Measurements from ENCODE around the gene PANK1. TPM values are rescaled to one million over a fixed set of nuclear protein-coding genes. Genes with fewer than 3 reads are reported as not detected.

Gene PANK1
- total and polyA plus RNA-seq, 2 donors: 3.7 to 6.5 TPM

DNA sequence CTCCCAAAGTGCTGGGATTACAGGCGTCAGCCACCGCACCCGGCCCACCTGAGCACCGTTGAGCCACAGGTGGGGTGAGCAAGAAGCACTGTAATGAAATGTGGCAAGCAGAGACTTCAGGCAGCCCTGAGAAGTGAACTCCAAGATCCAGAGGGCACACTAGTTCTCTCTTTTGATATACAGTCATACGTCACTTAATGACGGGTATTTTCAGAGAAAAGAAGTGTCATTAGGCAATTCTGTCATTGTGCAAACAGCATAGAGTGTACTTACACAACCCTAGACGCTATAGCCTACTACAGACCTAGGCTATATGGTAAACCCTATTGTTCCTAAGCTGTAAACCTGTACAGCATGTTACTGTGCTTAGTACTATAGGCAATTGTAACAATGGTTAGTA lies 7.9 kb downstream of the PANK1 start:
- Histone ChIP-seq H3K36me3 (ENCODE audit: control insufficient read depth in 2 of 2, insufficient read depth in 2 of 2, low read length in 1 of 2) (no peaks in the 10 kb centered on the region), H3K4me1 (ENCODE audit: control insufficient read depth in 2 of 2, insufficient read depth in 2 of 2, low read length in 2 of 2) (no peaks in the 10 kb centered on the region), H3K27ac (ENCODE audit: low read depth in 1 of 2, low read length in 1 of 2) (no peak overlapping the region), H3K27me3 (ENCODE audit: control insufficient read depth in 2 of 2, insufficient read depth in 1 of 2, low read length in 1 of 2) (no peaks in the 10 kb centered on the region), H3K4me3 (ENCODE audit: low read length in 2 of 2) (no peak overlapping the region), H3K9me3 (ENCODE audit: control insufficient read depth in 2 of 2, insufficient read depth in 1 of 2, low read length in 1 of 2) (no peaks in the 10 kb centered on the region)
- 97% methylated on average over 7 of the region's 7 CpGs for WGBS
- no peak for DNase-seq (ENCODE audit: low read depth in 6 of 9, low spot score in 9 of 9)

DNA sequence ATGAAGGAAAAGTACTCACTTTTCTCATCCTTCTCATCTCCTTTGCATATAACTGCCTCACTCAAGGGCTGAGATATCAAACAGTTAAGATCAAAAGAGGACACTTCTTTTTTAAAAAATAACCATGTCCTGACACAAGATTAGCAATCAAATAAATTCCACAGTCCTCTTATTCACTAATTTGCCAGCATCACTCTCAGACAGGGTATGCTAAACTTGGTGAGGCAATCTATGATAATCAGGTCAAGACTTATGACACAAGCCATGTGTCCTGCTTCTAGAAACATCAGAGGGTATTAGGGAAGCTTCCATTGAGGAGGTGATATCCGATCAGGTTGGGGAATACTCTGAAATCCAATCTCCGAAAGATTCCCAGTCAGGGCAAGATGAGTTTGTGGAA lies 10.4 kb downstream of the PANK1 start:
- 97% methylated on average over 2 of the region's 2 CpGs for WGBS
- DNase-seq (ENCODE audit: low read depth in 6 of 9, low spot score in 9 of 9): no peak
- no peak overlapping the region for H3K27ac ChIP-seq (ENCODE audit: low read depth in 1 of 2, low read length in 1 of 2)
- H3K9me3 ChIP-seq (ENCODE audit: control insufficient read depth in 2 of 2, insufficient read depth in 1 of 2, low read length in 1 of 2): no peaks in the 10 kb centered on the region
- H3K4me1 ChIP-seq (ENCODE audit: control insufficient read depth in 2 of 2, insufficient read depth in 2 of 2, low read length in 2 of 2): no peaks in the 10 kb centered on the region
- H3K4me3 ChIP-seq (ENCODE audit: low read length in 2 of 2): no peak overlapping the region
- H3K27me3 ChIP-seq (ENCODE audit: control insufficient read depth in 2 of 2, insufficient read depth in 1 of 2, low read length in 1 of 2): no peaks in the 10 kb centered on the region
- no peaks in the 10 kb centered on the region for H3K36me3 ChIP-seq (ENCODE audit: control insufficient read depth in 2 of 2, insufficient read depth in 2 of 2, low read length in 1 of 2)

- no peak for DNase-seq (ENCODE audit: low read depth in 6 of 9, low spot score in 9 of 9)
- no peaks in the 10 kb centered on the region for H3K4me1 ChIP-seq (ENCODE audit: control insufficient read depth in 2 of 2, insufficient read depth in 2 of 2, low read length in 2 of 2)
- H3K27ac ChIP-seq (ENCODE audit: low read depth in 1 of 2, low read length in 1 of 2): no peak overlapping the region
- no peaks in the 10 kb centered on the region for H3K36me3 ChIP-seq (ENCODE audit: control insufficient read depth in 2 of 2, insufficient read depth in 2 of 2, low read length in 1 of 2)
- H3K9me3 ChIP-seq (ENCODE audit: control insufficient read depth in 2 of 2, insufficient read depth in 1 of 2, low read length in 1 of 2): no peaks in the 10 kb centered on the region
- no peaks in the 10 kb centered on the region for H3K27me3 ChIP-seq (ENCODE audit: control insufficient read depth in 2 of 2, insufficient read depth in 1 of 2, low read length in 1 of 2)
- no peak overlapping the region for H3K4me3 ChIP-seq (ENCODE audit: low read length in 2 of 2)
Measured at GRCh38 chr10:89633484-89633883, 11.6 kb downstream of the PANK1 start.

- 97% methylated on average over 1 of the region's 1 CpG for WGBS
- Histone ChIP-seq H3K4me3 (ENCODE audit: low read length in 2 of 2) (no peak overlapping the region), H3K36me3 (ENCODE audit: control insufficient read depth in 2 of 2, insufficient read depth in 2 of 2, low read length in 1 of 2) (no peaks in the 10 kb centered on the region), H3K27me3 (ENCODE audit: control insufficient read depth in 2 of 2, insufficient read depth in 1 of 2, low read length in 1 of 2) (no peaks in the 10 kb centered on the region), H3K9me3 (ENCODE audit: control insufficient read depth in 2 of 2, insufficient read depth in 1 of 2, low read length in 1 of 2) (no peaks in the 10 kb centered on the region), H3K27ac (ENCODE audit: low read depth in 1 of 2, low read length in 1 of 2) (no peak overlapping the region), H3K4me1 (ENCODE audit: control insufficient read depth in 2 of 2, insufficient read depth in 2 of 2, low read length in 2 of 2) (no peaks in the 10 kb centered on the region)
- DNase-seq (ENCODE audit: low read depth in 6 of 9, low spot score in 9 of 9): no peak
Measured at GRCh38 chr10:89632824-89633223, 12.2 kb downstream of the PANK1 start.

DNA sequence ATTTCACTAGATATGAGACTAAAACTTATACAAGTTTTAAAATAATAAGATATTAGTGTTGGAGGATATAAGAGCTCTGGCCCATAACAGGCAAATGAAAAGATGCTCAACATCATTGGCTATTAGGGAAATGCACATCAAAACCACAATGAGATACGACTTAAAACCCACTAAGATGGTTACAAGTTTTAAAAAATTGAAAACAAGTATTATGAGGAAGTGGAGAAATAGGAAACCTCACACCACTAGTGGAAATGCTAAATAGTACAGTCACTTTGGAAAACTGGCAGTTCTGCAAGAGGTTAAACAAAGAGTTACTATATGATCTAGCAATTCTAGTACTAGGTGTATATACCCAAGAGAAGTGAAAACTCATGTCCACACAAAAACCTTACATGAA lies 17.2 kb downstream of the PANK1 start:
- Histone ChIP-seq H3K9me3 (ENCODE audit: control insufficient read depth in 2 of 2, insufficient read depth in 1 of 2, low read length in 1 of 2) (no peaks in the 10 kb centered on the region), H3K27ac (ENCODE audit: low read depth in 1 of 2, low read length in 1 of 2) (no peak overlapping the region), H3K4me3 (ENCODE audit: low read length in 2 of 2) (no peak overlapping the region), H3K36me3 (ENCODE audit: control insufficient read depth in 2 of 2, insufficient read depth in 2 of 2, low read length in 1 of 2) (no peaks in the 10 kb centered on the region), H3K4me1 (ENCODE audit: control insufficient read depth in 2 of 2, insufficient read depth in 2 of 2, low read length in 2 of 2) (no peaks in the 10 kb centered on the region), H3K27me3 (ENCODE audit: control insufficient read depth in 2 of 2, insufficient read depth in 1 of 2, low read length in 1 of 2) (no peaks in the 10 kb centered on the region)
- 5% methylated on average over 1 of the region's 1 CpG for WGBS
- no peak for DNase-seq (ENCODE audit: low read depth in 6 of 9, low spot score in 9 of 9)

- H3K4me1 ChIP-seq (ENCODE audit: control insufficient read depth in 2 of 2, insufficient read depth in 2 of 2, low read length in 2 of 2): no peaks in the 10 kb centered on the region
- H3K36me3 ChIP-seq (ENCODE audit: control insufficient read depth in 2 of 2, insufficient read depth in 2 of 2, low read length in 1 of 2): no peaks in the 10 kb centered on the region
- no peak overlapping the region for H3K4me3 ChIP-seq (ENCODE audit: low read length in 2 of 2)
- H3K9me3 ChIP-seq (ENCODE audit: control insufficient read depth in 2 of 2, insufficient read depth in 1 of 2, low read length in 1 of 2): peaks cover 0 to 10% of the 10 kb centered on the region in 2 donors
- no peaks in the 10 kb centered on the region for H3K27me3 ChIP-seq (ENCODE audit: control insufficient read depth in 2 of 2, insufficient read depth in 1 of 2, low read length in 1 of 2)
- no peak overlapping the region for H3K27ac ChIP-seq (ENCODE audit: low read depth in 1 of 2, low read length in 1 of 2)
- no peak for DNase-seq (ENCODE audit: low read depth in 6 of 9, low spot score in 9 of 9)
- 94% methylated on average over 4 of the region's 4 CpGs for WGBS
Measured at GRCh38 chr10:89625041-89625765, 19.8 kb downstream of the PANK1 start.

GRCh38 chr10:89624020-89624419 lies 21.0 kb downstream of the PANK1 start:
- WGBS: 97% methylated on average over 4 of the region's 4 CpGs
- H3K4me3 ChIP-seq (ENCODE audit: low read length in 2 of 2): no peak overlapping the region
- no peaks in the 10 kb centered on the region for H3K4me1 ChIP-seq (ENCODE audit: control insufficient read depth in 2 of 2, insufficient read depth in 2 of 2, low read length in 2 of 2)
- H3K9me3 ChIP-seq (ENCODE audit: control insufficient read depth in 2 of 2, insufficient read depth in 1 of 2, low read length in 1 of 2): peaks cover 0 to 12% of the 10 kb centered on the region in 2 donors
- H3K27ac ChIP-seq (ENCODE audit: low read depth in 1 of 2, low read length in 1 of 2): no peak overlapping the region
- DNase-seq (ENCODE audit: low read depth in 6 of 9, low spot score in 9 of 9): no peak
- no peaks in the 10 kb centered on the region for H3K27me3 ChIP-seq (ENCODE audit: control insufficient read depth in 2 of 2, insufficient read depth in 1 of 2, low read length in 1 of 2)
- no peaks in the 10 kb centered on the region for H3K36me3 ChIP-seq (ENCODE audit: control insufficient read depth in 2 of 2, insufficient read depth in 2 of 2, low read length in 1 of 2)

DNA sequence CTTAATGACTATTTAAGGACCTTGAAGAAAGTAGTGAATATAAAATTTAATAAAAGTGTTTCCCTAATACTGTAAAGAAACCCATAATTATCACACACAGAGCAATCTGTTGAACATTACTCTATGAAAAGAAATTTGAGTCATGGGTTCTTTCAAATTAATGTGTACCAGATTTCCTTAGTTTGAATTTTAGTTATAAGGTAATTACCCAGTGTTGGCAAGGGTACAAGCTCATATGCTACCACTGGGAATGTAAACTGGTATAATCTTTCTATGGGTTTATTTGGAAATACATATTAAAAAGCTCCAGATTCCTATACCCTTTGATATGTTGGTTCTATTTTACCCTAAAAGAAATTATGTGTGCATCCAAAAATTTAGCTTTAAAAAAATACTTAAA lies 22.9 kb downstream of the PANK1 start:
- Histone ChIP-seq H3K9me3 (ENCODE audit: control insufficient read depth in 2 of 2, insufficient read depth in 1 of 2, low read length in 1 of 2) (peaks cover 0 to 12% of the 10 kb centered on the region in 2 donors), H3K4me1 (ENCODE audit: control insufficient read depth in 2 of 2, insufficient read depth in 2 of 2, low read length in 2 of 2) (peaks cover 0 to 3% of the 10 kb centered on the region in 2 donors), H3K27me3 (ENCODE audit: control insufficient read depth in 2 of 2, insufficient read depth in 1 of 2, low read length in 1 of 2) (no peaks in the 10 kb centered on the region), H3K4me3 (ENCODE audit: low read length in 2 of 2) (no peak overlapping the region), H3K36me3 (ENCODE audit: control insufficient read depth in 2 of 2, insufficient read depth in 2 of 2, low read length in 1 of 2) (no peaks in the 10 kb centered on the region), H3K27ac (ENCODE audit: low read depth in 1 of 2, low read length in 1 of 2) (no peak overlapping the region)
- no peak for DNase-seq (ENCODE audit: low read depth in 6 of 9, low spot score in 9 of 9)

GRCh38 chr10:89621438-89621837 lies 23.6 kb downstream of the PANK1 start:
- Histone ChIP-seq H3K27me3 (ENCODE audit: control insufficient read depth in 2 of 2, insufficient read depth in 1 of 2, low read length in 1 of 2) (no peaks in the 10 kb centered on the region), H3K9me3 (ENCODE audit: control insufficient read depth in 2 of 2, insufficient read depth in 1 of 2, low read length in 1 of 2) (peaks cover 0 to 12% of the 10 kb centered on the region in 2 donors), H3K4me3 (ENCODE audit: low read length in 2 of 2) (no peak overlapping the region), H3K36me3 (ENCODE audit: control insufficient read depth in 2 of 2, insufficient read depth in 2 of 2, low read length in 1 of 2) (no peaks in the 10 kb centered on the region), H3K27ac (ENCODE audit: low read depth in 1 of 2, low read length in 1 of 2) (no peak overlapping the region), H3K4me1 (ENCODE audit: control insufficient read depth in 2 of 2, insufficient read depth in 2 of 2, low read length in 2 of 2) (peaks cover 0 to 3% of the 10 kb centered on the region in 2 donors)
- no peak for DNase-seq (ENCODE audit: low read depth in 6 of 9, low spot score in 9 of 9)
- WGBS: over 99% methylated on average over 3 of the region's 3 CpGs
